ENCODE data around the gene GFY.
"Not testable (repeated sequence)": the region's sequence is repeated elsewhere in the genome, so short reads cannot be mapped to it uniquely, and the experiment has no call there.

The GFY gene

GRCh38 chr19:49468199-49468598, 43.0 kb downstream of the GFY start:
- no peak for DNase-seq (ENCODE audit: low read depth in 3 of 3)

GRCh38 chr19:49468746-49469447, 43.7 kb downstream of the GFY start:
- peak; percentile 61 to 70 (median 65) for DNase-seq (ENCODE audit: low read depth in 3 of 3)

- DNase-seq (ENCODE audit: low read depth in 3 of 3): peak in 1 of 3 donors; percentile 65
Observed at GRCh38 chr19:49469828-49470614, 44.8 kb downstream of the GFY start.

- DNase-seq (ENCODE audit: low read depth in 3 of 3): no peak
Observed at GRCh38 chr19:49470615-49470978, 45.4 kb downstream of the GFY start.

GRCh38 chr19:49472936-49473335, 47.7 kb downstream of the GFY start:
- DNase-seq (ENCODE audit: low read depth in 3 of 3): no peak

- not testable (repeated sequence) for DNase-seq (ENCODE audit: low read depth in 3 of 3)
Observed at GRCh38 chr19:49473501-49473867, 48.3 kb downstream of the GFY start.

GRCh38 chr19:49473868-49474541, 48.8 kb downstream of the GFY start, which contains the start of gene FLT3LG:
Gene FLT3LG (plus strand): TSS chr19:49474215. CDS start chr19:49474640, 425 bp downstream.
- peak; percentile 77 to 86 (median 80) for DNase-seq (ENCODE audit: low read depth in 3 of 3)

- no peak for DNase-seq (ENCODE audit: low read depth in 3 of 3)
Observed at GRCh38 chr19:49474542-49474924, 49.3 kb downstream of the GFY start.

GRCh38 chr19:49475191-49475917, 50.2 kb downstream of the GFY start:
- no peak for DNase-seq (ENCODE audit: low read depth in 3 of 3)

GRCh38 chr19:49475995-49476880, 51.0 kb downstream of the GFY start:
- peak in 2 of 3 donors; percentile 75 to 83 for DNase-seq (ENCODE audit: low read depth in 3 of 3)
